Stomach (tissue), 4 donors: ENCODE results near the gene PIP4K2A.

Source experiments
- EP300 ChIP-seq: sonication (generic); formaldehyde crosslinking; IDR thresholded peaks from one replicate; pipeline ENCODE4 v1.6.1; 2017; ENCODE audit warnings: antibody characterized with exemption
- TF ChIP-seq, protein P1 (sequence below), 7 experiments: fragments of 450-650 bp in 4 of 7; fragments of 200-600 bp in 3 of 7; sonication (generic) in 3 of 7; IDR thresholded peaks; one replicate each; pipeline ENCODE4 v1.5.1; 2016 to 2019; ENCODE audit warnings: antibody characterized with exemption in 7 of 7, control low read depth in 2 of 7, mild to moderate bottlenecking in 1 of 7

DNA sequence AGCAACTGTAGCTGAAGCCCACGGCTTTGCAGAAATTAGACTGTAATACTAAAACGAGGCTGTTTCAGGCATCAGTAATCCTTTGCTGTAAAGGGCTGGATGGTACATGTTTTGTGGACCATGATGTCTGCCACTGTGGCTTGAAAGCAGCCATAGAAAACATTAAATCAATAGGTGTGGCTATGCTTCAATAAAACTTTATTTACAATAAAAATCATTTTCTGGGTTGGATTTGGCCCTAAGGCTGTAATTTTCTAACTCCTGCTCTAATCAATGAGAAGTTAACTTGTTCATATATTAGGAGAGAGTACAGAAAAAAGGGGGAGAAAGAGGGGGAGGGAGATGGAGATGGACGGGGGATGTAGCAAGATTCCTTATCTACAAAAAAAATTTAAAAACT, 183.4 kb downstream of the PIP4K2A start:
- TF ChIP-seq, protein P1, sequence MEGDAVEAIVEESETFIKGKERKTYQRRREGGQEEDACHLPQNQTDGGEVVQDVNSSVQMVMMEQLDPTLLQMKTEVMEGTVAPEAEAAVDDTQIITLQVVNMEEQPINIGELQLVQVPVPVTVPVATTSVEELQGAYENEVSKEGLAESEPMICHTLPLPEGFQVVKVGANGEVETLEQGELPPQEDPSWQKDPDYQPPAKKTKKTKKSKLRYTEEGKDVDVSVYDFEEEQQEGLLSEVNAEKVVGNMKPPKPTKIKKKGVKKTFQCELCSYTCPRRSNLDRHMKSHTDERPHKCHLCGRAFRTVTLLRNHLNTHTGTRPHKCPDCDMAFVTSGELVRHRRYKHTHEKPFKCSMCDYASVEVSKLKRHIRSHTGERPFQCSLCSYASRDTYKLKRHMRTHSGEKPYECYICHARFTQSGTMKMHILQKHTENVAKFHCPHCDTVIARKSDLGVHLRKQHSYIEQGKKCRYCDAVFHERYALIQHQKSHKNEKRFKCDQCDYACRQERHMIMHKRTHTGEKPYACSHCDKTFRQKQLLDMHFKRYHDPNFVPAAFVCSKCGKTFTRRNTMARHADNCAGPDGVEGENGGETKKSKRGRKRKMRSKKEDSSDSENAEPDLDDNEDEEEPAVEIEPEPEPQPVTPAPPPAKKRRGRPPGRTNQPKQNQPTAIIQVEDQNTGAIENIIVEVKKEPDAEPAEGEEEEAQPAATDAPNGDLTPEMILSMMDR (IDR thresholded peaks at IDR 0.05): no peak
- TF ChIP-seq EP300: no peak
